Measurements from ENCODE around the gene PAQR4. TPM values are rescaled to one million over a fixed set of nuclear protein-coding genes. Genes with fewer than 3 reads are reported as not detected.
A peak's percentile ranks its signal among the peaks of the same experiment; 100 is the strongest.
"Not testable (repeated sequence)": the region's sequence is repeated elsewhere in the genome, so short reads cannot be mapped to it uniquely, and the experiment has no call there.

The PAQR4 gene
- total RNA-seq: 4.5 TPM

GRCh38 chr16:2968738-2969544 is at the start of gene PAQR4:
Gene PAQR4 (plus strand): TSS chr16:2969348. CDS start chr16:2969675, 327 bp downstream.
- DNase-seq (ENCODE audit: low spot score): peak; percentile 80

DNA sequence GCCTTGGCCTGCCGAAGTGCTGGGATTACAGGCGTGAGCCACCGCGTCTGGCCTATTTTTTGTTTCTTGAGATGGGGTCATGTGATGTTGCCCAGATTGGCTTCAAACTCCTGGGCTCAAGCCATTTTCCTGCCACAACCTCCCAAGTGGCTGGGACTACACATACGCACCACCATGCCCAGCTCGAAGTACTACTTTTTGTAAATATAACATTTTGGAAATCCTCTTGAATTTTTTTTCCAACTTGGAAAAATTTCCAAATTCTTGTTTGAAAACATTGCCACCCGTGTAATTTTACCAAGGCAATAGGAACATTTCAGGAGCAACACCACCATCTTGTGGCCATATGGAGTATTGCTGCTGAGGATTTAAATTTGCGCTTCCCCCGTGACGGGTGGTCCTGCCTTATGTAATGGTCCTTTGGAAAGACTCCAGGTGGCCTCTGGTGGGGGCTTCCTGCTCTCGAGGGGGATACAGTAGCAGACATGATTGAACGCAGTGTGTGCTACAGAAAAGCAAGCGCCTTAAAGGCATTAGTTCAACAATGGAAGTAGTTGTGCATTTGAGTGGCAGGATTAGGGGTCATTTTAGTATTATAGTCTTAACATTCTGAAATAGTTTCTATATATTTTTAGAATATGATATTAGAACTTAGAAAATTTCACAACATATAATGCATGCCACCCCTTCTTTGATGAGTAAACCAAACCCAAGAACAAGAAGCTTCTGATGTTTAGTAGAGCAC is 49.5 kb upstream of the PAQR4 start:
- DNase-seq (ENCODE audit: low spot score): peak; percentile 65

- DNase-seq (ENCODE audit: low spot score): no peak
These were observed 45.7 kb upstream of the PAQR4 start for GRCh38 chr16:2923481-2923880.

GRCh38 chr16:2924901-2925755 is 44.0 kb upstream of the PAQR4 start:
- DNase-seq (ENCODE audit: low spot score): no peak

DNA sequence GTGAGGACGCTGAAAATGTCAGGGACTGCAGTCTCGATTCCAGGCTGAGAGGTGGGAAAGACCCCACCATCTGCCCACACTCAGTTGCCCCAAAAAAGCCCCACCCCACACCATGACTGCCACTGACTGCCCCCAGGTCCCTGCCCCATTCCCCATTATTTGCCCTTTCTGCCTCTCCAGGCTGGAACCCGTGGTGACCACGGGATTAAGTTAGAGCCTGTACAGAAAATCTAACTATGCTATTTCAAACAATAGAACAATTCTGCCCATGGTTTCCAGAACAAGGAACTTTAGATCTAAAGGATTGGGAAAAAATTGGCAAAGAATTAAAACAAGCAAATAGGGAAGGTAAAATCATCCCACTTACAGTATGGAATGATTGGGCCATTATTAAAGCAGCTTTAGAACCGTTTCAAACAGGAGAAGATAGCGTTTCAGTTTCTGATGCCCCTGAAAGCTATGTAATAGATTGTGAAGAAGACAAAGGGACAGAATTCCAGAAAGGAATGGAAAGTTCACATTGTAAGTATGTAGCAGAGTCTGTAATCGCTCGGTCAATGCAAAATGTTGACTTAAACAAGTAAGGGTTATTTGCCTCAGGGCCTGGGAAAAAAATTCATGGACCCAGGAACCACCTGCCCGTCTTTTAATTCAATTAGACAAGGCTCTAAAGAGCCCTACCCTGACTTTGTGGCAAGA is 43.0 kb upstream of the PAQR4 start:
- DNase-seq (ENCODE audit: low spot score): no peak

DNA sequence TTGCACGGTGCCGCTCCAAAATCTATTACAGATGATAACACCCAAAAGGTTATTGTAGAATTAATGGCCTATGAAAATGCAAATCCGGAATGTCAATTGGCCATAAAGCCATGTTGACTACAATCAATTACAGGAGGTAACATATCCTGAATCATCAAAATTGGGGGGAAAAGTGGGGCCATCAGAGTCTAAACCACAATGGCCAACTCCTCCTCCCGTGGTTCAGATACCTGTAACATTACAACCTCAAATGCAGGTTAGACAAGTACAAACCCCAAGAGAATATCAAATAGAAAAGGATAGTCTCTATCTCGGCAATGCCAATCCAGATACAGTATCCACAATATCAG is 42.5 kb upstream of the PAQR4 start:
- DNase-seq (ENCODE audit: low spot score): no peak

DNA sequence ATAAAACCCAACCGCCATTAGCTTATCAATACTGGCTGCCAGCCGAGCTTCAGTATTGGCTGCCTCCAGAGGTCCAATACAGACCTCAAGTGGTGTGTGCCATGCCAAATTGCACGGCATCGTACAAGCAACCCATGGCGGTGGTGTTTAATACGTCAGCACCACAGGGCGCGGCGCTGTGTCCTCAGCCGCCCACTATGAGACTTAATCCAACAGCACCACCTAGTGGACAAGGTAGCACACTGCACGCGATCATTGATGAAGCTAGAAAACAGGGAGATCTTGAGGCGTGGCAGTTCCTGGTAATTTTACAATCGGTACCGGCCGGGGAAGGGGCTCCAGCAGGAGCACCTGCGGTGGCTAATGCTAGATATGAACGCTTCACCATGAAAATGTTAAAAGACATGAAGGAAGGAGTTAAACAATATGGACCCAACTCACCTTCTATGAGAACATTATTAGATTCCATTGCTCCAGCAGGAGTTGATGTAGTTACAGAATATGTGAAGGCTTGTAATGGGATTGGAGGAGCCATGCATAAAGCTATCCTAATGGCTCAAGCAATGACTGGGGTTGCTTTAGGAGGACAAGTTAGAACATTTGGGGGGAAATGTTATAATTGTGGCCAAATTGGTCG is 42.0 kb upstream of the PAQR4 start:
- DNase-seq (ENCODE audit: low spot score): peak; percentile 88

DNA sequence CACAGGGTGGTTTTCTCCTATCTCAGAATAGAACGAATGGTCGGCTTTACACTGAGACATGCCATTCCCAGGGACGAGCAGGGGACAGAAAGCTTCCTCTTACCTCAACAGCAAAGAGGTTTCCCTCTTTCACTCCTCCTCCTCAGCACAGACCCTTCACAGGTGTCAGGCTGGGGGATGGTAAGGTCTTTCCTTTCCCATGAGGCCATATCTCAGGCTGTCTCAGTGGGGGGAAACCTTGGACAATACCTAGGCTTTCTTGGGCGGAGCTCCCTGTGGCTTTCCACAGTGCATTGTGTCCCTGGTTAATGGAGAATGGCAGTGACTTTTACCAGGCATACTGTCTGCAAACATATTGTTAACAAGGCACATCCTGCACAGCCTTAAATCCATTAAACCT is 41.0 kb upstream of the PAQR4 start:
- not testable (repeated sequence) for DNase-seq (ENCODE audit: low spot score)

DNA sequence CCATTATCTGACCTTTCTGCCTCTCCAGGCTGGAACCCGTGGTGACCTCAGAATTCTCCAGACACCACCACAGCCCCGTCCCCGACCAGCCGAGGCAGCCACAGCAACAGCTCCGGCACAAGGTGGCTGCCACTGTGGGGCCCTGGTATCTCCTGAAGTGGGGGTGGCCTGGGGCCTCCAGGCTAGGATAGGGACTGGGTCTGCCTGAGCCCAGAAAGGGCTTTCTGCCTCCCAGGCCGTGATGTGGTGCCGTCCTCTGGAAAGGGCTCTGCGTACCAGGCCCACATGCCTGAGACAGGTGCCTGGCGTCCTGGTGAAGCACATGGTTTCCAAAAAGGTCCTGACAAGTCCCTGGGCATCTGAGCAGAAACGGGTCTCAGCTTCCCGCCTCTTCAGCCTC is 40.4 kb upstream of the PAQR4 start:
- no peak for DNase-seq (ENCODE audit: low spot score)

GRCh38 chr16:2929693-2930092 is 39.5 kb upstream of the PAQR4 start:
- no peak for DNase-seq (ENCODE audit: low spot score)

DNA sequence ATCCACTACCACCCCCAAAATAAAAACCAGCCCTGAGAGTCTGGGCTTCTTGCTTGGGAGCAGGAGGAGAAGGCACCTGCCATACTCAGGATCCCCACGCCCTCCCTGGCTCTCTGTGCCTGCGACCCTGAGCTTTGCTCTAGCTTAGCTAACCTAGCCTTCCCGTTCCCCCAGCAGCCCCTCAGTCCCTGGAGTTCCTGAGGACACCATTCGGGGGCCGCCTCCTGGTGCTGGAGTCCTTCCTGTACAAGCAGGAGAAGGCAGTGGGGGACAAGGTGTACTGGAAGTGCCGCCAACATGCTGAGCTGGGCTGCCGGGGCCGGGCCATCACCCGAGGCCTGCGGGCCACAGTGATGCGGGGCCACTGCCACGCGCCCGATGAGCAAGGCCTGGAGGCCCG is 38.9 kb upstream of the PAQR4 start:
- no peak for DNase-seq (ENCODE audit: low spot score)

GRCh38 chr16:2931231-2931914 is 37.8 kb upstream of the PAQR4 start:
- not testable (repeated sequence) for DNase-seq (ENCODE audit: low spot score)

DNA sequence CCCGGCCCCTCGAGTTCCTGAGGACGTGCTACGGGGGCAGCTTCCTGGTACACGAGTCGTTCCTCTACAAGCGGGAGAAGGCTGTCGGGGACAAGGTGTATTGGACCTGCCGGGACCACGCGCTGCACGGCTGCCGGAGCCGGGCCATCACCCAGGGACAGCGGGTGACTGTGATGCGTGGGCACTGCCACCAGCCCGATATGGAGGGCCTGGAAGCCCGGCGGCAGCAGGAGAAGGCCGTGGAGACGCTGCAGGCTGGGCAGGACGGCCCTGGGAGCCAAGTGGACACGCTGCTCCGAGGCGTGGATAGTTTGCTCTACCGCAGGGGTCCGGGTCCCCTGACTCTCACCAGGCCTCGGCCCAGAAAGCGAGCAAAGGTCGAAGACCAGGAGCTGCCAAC is 36.0 kb upstream of the PAQR4 start:
- no peak for DNase-seq (ENCODE audit: low spot score)

DNA sequence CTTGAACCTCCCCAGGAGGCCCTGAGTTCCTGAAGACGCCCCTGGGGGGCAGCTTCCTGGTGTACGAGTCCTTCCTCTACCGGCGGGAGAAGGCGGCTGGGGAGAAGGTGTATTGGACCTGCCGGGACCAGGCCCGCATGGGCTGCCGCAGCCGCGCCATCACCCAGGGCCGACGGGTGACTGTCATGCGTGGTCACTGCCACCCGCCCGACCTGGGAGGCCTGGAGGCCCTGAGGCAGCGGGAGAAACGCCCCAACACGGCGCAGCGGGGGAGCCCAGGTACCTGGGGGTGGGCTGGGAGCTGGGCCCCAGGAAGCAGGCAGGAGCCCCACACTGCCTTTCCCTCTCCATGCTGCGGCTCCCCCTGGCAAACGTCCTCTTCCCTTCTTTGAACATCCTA is 35.4 kb upstream of the PAQR4 start:
- DNase-seq (ENCODE audit: low spot score): no peak

GRCh38 chr16:2934450-2934849 is 34.7 kb upstream of the PAQR4 start:
- DNase-seq (ENCODE audit: low spot score): no peak

GRCh38 chr16:2936436-2937011 is 32.6 kb upstream of the PAQR4 start:
- no peak for DNase-seq (ENCODE audit: low spot score)

GRCh38 chr16:2937170-2937569 is 32.0 kb upstream of the PAQR4 start:
- DNase-seq (ENCODE audit: low spot score): no peak

DNA sequence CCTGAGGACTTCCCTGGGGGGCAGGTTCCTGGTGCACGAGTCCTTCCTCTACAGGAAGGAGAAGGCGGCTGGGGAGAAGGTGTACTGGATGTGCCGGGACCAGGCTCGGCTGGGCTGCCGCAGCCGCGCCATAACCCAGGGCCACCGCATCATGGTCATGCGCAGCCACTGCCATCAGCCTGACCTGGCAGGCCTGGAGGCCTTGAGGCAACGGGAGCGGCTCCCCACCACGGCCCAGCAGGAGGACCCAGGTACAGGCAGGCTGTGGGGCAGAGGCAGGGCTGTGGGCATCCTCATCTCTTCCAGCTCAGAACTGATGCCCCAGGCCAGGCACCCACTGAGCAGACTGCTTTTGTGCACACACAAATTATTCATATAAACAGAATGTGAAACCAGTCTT is 30.9 kb upstream of the PAQR4 start:
- DNase-seq (ENCODE audit: low spot score): no peak

DNA sequence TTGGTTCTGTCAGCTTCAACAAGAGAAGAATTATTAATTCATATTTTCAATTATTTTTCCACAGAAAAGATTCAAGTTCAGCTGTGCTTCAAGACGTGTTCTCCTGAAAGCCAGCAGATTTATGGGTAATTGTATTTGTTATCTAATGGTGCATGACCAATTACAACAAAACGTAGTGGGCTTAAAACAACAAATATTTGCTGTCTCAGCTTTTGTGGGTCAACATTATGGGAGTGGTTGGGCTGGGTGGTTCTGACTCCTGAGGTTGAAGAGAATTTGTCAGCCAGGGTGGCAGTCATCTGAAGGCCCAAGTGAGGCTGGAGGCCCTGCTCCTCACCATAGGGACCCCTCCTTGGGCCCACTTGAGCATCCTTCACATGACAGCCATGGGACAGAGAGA is 29.2 kb upstream of the PAQR4 start:
- no peak for DNase-seq (ENCODE audit: low spot score)

DNA sequence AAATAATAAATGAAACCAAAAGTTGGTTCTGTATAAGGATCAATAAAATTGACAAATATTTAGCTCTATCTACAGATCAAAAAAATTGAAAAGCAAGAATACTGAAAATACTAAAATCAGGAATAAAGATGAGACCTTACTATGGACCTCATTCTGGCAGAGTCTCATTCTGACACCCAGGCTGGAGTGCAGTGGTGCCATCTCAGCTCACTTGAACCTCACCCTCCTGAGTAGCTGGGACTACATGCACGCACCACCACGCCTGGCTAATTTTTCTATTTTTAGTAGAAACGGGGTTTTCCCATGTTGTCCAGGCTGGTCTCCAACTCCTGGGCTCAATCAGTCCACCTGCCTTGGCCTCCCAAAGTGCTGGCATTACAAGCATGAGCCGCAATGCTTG is 27.1 kb upstream of the PAQR4 start:
- no peak for DNase-seq (ENCODE audit: low spot score)
